Retinal pigment epithelial cell (primary cell): Measurements from ENCODE around the gene RNF111.
A peak's percentile ranks its signal among the peaks of the same experiment; 100 is the strongest.
"Not testable (repeated sequence)": the region's sequence is repeated elsewhere in the genome, so short reads cannot be mapped to it uniquely, and the experiment has no call there.

Experiments
- DNase-seq: peaks from one replicate; pipeline ENCODE4 v3.0.0-alpha.2; 2010; ENCODE audit warnings: low read depth
- H3K4me3 ChIP-seq: 2 replicates; pipeline ENCODE4 v1.5.1; 2011; ENCODE audit warnings: mild to moderate bottlenecking, low read length, control low read depth, moderate library complexity
- TF ChIP-seq, protein P1 (sequence below): conservative IDR thresholded peaks from 2 replicates; pipeline ENCODE4 v1.5.1; 2011; ENCODE audit warnings: low read depth, low read length, control low read depth, inconsistent platforms

The RNF111 gene

DNA sequence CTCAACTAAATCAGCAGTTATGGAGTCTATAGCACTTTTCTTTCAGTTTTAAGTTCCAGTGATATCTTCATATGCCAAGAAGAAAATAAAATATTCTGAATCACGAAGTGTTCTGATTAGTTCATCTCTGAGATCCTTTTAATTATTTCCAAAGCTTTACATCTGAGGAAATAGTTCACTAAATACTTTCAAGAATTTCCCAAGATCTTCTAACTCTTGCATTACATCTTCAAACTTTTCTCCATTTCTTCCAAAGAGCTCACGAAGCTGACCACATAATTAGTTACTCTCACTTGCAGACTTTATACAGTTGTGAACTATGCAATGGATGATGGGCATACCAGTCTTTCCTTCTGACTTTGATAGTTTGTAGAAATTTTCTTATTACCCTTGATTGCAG is 4.2 kb upstream of the RNF111 start:
- no peak overlapping the region for H3K4me3 ChIP-seq
- DNase-seq: no peak
- TF ChIP-seq, protein P1, sequence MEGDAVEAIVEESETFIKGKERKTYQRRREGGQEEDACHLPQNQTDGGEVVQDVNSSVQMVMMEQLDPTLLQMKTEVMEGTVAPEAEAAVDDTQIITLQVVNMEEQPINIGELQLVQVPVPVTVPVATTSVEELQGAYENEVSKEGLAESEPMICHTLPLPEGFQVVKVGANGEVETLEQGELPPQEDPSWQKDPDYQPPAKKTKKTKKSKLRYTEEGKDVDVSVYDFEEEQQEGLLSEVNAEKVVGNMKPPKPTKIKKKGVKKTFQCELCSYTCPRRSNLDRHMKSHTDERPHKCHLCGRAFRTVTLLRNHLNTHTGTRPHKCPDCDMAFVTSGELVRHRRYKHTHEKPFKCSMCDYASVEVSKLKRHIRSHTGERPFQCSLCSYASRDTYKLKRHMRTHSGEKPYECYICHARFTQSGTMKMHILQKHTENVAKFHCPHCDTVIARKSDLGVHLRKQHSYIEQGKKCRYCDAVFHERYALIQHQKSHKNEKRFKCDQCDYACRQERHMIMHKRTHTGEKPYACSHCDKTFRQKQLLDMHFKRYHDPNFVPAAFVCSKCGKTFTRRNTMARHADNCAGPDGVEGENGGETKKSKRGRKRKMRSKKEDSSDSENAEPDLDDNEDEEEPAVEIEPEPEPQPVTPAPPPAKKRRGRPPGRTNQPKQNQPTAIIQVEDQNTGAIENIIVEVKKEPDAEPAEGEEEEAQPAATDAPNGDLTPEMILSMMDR: no peak

DNA sequence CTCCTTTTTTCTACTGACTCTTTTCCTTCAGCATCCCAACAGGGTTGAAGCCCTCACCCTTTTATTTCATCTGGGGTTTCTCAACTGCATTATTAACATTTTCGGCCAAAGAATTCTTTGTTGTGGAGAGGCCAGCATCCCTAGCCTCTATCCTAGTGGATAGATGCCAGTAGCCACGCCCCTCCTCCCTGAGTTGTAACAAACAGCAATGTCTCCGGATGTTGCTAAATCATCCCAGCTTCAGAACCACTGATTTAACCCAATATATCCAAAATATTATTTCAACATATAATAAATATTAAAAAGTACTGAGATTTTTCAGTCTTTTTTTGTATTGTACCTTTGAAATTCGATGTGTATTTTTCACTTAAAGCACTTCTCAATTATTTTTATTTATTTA is 2.0 kb upstream of the RNF111 start:
- H3K4me3 ChIP-seq: no peak overlapping the region
- DNase-seq: no peak
- TF ChIP-seq, protein P1: no peak

DNA sequence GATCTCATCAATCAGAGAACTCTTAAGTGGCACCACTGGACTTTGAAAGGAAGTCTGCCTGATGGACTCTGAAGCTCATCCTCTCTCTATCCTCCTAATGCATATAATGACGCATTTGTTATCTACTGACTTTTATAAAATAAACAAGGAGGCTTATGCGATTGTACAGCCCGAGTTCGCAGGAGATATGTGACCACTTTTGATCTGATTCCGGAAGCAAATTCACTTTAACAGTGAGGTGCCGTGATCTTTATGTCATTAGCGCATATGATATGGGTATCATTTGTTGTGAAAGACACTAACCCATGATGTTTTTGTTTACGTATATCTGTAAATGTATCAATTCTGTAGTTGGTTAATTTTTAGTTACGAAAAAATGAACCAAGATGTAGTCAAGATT is 427 bp upstream of the RNF111 start:
- DNase-seq: no peak
- H3K4me3 ChIP-seq: peak overlapping the region; percentile 100
- TF ChIP-seq, protein P1: no peak

DNA sequence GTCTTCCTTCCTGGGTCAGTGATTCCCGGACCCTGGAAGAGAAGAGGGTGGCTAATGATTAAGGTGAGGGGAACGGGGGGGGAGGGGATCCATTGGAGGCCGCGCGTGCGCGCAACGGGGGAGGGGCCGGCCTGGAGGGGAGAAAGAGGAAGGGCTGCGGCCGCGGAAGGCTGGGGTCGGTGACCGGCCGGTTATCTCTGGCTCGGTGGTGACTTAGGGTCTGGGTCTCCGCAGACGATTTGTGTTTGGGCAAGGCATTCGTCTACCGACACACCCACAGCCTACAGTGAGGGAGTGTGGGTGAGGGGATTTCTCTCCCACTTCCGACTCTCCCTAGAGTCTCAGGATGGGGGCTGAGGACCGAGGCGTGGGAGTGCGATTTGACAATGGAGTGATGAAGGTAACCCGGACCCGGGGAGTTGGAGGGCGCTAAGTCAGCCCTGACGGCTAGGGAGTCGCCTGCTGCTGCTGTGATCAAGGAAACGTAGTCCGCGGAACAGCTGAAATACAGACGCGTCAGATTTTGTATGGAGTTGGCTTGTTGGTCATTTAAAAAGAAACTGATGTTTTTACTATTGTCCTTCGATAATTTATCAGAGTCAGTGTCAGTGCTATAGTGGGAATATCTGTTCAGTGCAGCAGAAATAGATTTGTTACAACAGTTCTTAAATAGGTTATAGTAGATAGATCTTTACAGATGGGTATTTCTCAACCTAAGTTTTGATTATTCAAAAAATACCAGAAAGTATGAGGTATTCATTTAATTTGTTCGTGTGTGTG is 733 bp downstream of the RNF111 start:
- DNase-seq: peak; percentile 6
- TF ChIP-seq, protein P1: no peak
- peak overlapping the region; percentile 100 for H3K4me3 ChIP-seq

DNA sequence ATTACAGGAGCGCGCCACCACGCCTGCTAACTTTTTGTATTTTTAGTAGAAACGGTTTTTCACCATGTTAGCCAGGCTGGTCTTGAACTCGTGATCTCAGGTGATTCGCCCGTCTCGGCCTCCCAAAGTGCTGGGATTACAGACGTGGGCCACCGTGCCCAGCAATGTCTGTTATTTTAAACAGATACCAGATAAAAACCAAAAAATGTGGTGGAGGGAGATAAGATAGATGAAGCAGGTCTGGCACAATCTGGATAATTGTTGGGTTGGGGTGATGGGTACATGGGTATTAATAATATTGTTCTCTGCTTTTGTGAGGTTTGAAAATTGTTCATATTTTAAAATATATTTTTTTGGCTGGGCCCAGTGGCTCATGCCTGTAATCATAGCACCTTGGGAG is 4.7 kb downstream of the RNF111 start:
- TF ChIP-seq, protein P1: no peak
- no peak for DNase-seq
- no peak overlapping the region for H3K4me3 ChIP-seq

DNA sequence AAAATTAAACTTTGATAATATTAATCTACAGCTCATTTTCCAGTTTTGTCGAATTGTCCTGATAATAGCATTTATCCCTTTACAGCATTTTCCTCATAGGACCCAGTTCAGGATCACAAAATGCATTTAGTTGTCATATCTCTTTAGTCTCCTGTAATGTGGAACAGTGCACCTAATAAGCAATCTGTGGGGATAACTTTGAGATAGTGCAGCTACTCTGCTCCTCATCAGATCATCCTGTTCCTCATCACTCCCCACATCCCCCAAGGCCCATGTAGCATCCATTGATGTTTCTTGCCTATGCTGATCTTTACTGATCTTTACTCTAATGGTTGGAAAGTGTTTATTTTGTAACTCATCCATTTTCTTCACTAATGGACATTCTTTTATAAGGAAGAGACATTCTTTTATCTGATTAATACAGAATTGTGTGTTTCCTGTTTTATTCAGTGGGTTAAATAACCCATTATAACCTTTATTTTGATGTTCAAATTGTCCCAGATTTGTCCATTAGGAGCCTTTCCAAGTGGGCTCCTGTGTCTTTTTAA is 7.5 kb downstream of the RNF111 start:
- no peak for DNase-seq
- TF ChIP-seq, protein P1: no peak
- H3K4me3 ChIP-seq: no peak overlapping the region

DNA sequence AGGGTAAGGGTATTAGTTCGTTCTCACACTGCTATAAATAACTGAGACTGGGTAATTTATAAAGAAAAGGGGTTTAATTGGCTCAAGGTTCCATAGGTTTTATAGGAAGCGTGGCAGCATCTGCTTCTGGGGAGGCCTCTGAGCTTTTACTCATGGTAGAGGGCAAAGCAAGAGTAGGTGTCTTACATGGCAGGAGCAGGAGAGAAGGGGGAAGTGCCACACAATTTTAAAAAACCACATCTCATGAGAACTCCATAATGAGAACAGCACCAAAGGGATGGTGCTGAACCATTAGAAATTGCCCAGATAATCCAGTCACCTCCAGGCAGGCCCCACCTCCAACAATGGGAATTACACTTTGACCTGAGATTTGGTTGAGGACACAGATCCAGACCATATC is 12.2 kb downstream of the RNF111 start:
- TF ChIP-seq, protein P1: no peak
- no peak overlapping the region for H3K4me3 ChIP-seq
- DNase-seq: no peak

DNA sequence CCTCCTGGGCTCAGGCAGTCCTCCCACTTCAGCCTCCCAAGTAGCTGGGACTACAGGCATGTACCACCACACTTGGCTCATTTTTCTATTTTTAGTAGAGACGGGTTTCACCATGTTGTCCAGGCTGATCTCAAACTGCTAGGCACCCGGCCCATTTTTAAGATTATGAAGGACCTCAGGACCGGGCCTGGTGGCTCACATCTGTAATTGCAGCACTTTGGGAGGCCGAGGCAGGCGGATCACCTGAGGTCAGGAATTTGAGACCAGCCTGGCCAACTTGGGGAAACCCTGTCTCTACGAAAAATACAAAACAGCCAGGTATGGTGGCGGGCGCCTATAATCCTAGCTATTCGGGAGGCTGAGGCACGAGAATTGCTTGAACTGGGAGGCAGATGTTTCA is 12.8 kb downstream of the RNF111 start:
- not testable (repeated sequence) for DNase-seq, H3K4me3 ChIP-seq
